Measurements from ENCODE around the gene SCML1. TPM values are rescaled to one million over a fixed set of nuclear protein-coding genes. Genes with fewer than 3 reads are reported as not detected.

The SCML1 gene
- polyA plus RNA-seq, 1 of the 3 experiments (the other 2 are of a cell fraction) = 10.7 TPM

- Histone ChIP-seq H3K4me2 (no peak overlapping the region), H3K4me3 (ENCODE audit: low read depth in 2 of 2, low read length in 1 of 2) (no peak overlapping the region), H4K20me1 (ENCODE audit: insufficient read depth) (no peaks in the 10 kb centered on the region), H3K79me2 (ENCODE audit: insufficient read depth) (no peaks in the 10 kb centered on the region), H3K27ac (ENCODE audit: low read depth in 2 of 2, low read length in 1 of 2) (no peak overlapping the region), H3K4me1 (ENCODE audit: control insufficient read depth in 1 of 2, insufficient read depth in 2 of 2, low read depth in 1 of 2, low read length in 1 of 2) (no peaks in the 10 kb centered on the region), H3F3A (replicated peaks; ENCODE audit: insufficient read depth) (no peaks in the 10 kb centered on the region), H2AFZ (ENCODE audit: low read depth) (no peak overlapping the region), H3K9ac (no peak overlapping the region), H3K9me3 (no peaks in the 10 kb centered on the region), H3K36me3 (replicated peaks in 1 of 2; ENCODE audit: control insufficient read depth in 1 of 2, insufficient read depth in 2 of 2, low read length in 1 of 2) (no peaks in the 10 kb centered on the region), H3K9me2 (no peaks in the 10 kb centered on the region), H3K27me3 (ENCODE audit: insufficient read depth) (no peaks in the 10 kb centered on the region)
- no peak for TF ChIP-seq REST (IDR thresholded peaks at IDR 0.05; ENCODE audit: low read depth, low read length)
- no peak for TF ChIP-seq EP300 (IDR thresholded peaks at IDR 0.05; ENCODE audit: borderline replicate concordance in 1 of 2, low read depth in 1 of 2, low read length in 1 of 2)
- no peak for TF ChIP-seq GATA2 (CRISPR knock-in tag; IDR thresholded peaks at IDR 0.05)
- TF ChIP-seq USF2 (IDR thresholded peaks at IDR 0.05; ENCODE audit: borderline replicate concordance, low read depth, low read length) = no peak
- TF ChIP-seq TCF12 (IDR thresholded peaks at IDR 0.05) = no peak
- no peak for TF ChIP-seq SIN3A (IDR thresholded peaks at IDR 0.05; ENCODE audit: borderline replicate concordance, low read depth, low read length)
- TF ChIP-seq RXRA (IDR thresholded peaks at IDR 0.05; ENCODE audit: borderline replicate concordance, low read depth) = no peak
- no peak for TF ChIP-seq MXI1 (IDR thresholded peaks at IDR 0.05; ENCODE audit: low read depth, low read length)
- TF ChIP-seq PBX3 (IDR thresholded peaks at IDR 0.05) = no peak
- TF ChIP-seq GABPA (IDR thresholded peaks at IDR 0.05; ENCODE audit: low read depth) = no peak
- TF ChIP-seq FOSL2 (IDR thresholded peaks at IDR 0.05; ENCODE audit: borderline replicate concordance, low read depth) = no peak
- no peak for TF ChIP-seq ELF1 (IDR thresholded peaks at IDR 0.05)
- no peak for TF ChIP-seq RFX5 (IDR thresholded peaks at IDR 0.05; ENCODE audit: low read length)
- no peak for TF ChIP-seq CHD2 (IDR thresholded peaks at IDR 0.05; ENCODE audit: low read length, partially characterized antibody)
- no peak for TF ChIP-seq CTCF (IDR thresholded peaks at IDR 0.05)
- ChIA-PET CTCF (no interaction called here), POLR2A (no interaction called here)
- DNase-seq = no peak
- 69% methylated on average over 14 of the region's 14 CpGs for WGBS (ENCODE audit: low lambda C conversion rate)
Observed at GRCh38 chrX:17687648-17688047, 49.6 kb upstream of the SCML1 start.

All from SK-N-SH (cell line).